Measurements from ENCODE around the gene NPTX2.

NPTX2 gene

DNA sequence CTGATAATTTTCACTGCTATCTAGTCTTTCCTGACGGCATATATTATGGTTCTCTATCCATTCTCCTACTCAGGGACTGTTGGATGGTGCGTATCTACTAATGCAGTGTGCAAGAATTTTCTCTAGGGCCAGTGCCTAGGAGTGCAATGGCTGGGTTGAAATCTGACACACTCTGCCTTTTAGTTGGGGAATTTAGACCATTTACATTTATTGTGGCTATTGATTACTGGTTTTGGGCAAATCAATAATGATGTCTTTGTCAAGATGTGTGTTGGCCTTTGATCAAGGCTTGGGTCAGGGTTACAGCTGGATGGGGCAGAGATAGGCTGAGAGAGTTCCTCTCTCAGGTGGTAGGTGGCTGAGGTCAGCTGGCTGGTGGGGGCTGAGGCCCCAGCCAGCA lies 21.8 kb downstream of the NPTX2 start:
- no peak overlapping the region for H3K4me3 ChIP-seq (ENCODE audit: low read length)
- no peaks in the 10 kb centered on the region for H3K36me3 ChIP-seq (ENCODE audit: insufficient read depth, low read length)
- no peaks in the 10 kb centered on the region for H3K4me1 ChIP-seq (ENCODE audit: control insufficient read depth, insufficient read depth, low read length)
- H3K4me2 ChIP-seq (ENCODE audit: low read length): no peak overlapping the region
- no peaks in the 10 kb centered on the region for H3K27me3 ChIP-seq (ENCODE audit: control insufficient read depth, insufficient read depth, low read length)
- no peak overlapping the region for H3K9ac ChIP-seq (ENCODE audit: low read depth, low read length)
- H3K9me3 ChIP-seq (replicated peaks; ENCODE audit: low read length): no peaks in the 10 kb centered on the region

DNA sequence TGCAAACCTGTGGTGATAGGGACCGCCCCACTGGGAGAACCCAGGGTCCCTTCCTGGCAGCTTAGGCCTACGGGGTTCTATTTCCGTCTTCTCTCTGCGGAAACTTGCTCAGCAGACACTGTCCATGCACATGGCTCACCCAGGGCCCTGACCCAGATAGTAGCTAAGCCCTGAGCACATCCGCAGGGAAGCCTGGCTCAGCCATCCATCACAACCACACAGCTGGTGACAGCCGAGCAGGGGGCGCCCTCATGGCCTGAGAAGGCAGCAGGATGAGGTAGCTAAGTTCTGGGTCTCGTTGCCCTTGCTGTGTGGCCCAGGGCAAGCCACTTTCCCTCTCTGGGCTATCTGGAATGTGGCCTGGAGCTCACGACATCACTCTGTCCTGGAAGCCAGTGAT lies 23.3 kb downstream of the NPTX2 start:
- H3K4me3 ChIP-seq (ENCODE audit: low read length): no peak overlapping the region
- H3K4me2 ChIP-seq (ENCODE audit: low read length): no peak overlapping the region
- H3K9me3 ChIP-seq (replicated peaks; ENCODE audit: low read length): no peaks in the 10 kb centered on the region
- no peaks in the 10 kb centered on the region for H3K27me3 ChIP-seq (ENCODE audit: control insufficient read depth, insufficient read depth, low read length)
- no peak overlapping the region for H3K9ac ChIP-seq (ENCODE audit: low read depth, low read length)
- H3K36me3 ChIP-seq (ENCODE audit: insufficient read depth, low read length): no peaks in the 10 kb centered on the region
- no peaks in the 10 kb centered on the region for H3K4me1 ChIP-seq (ENCODE audit: control insufficient read depth, insufficient read depth, low read length)

DNA sequence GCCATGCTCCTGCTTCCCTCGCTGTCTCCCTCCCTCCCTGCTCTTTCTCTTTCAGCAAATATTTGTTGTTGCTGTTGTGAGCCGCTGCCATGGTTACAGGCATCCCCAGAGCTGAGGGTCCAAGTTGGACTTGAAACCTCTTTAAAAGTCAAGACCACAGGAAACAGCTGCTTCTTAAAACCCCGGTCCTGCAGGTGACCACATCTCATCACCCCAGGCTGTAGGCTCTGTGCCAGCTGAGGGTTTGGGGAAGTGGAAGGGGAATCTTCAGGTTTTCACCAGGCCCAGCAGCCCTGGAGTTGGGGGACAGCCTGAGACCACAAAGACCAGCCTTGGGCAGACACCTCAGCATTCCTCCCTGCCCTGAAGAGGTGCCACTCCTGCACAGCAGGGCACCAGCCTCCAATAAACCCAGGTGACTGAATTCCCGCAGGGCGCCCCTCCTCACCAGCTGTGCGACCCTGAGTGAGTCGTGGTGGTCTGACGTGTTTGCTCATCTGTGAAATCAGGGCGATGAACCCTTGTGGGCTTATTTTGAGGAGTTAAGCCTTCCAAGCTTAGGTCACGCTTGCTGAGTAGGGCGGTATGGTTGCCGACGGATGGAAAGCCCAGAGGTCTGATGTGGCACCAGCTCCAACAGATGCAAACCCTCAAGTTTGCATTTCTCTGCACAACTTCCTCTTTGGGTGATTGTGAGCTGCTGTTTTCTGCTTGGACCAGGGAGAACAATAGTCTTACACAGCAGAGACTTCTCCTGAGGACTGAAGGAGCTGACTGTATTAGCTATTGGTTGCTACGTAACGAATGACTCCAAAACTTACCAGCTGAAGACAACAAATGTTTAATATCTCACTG lies 24.8 kb downstream of the NPTX2 start:
- Histone ChIP-seq H3K36me3 (ENCODE audit: insufficient read depth, low read length) (no peaks in the 10 kb centered on the region), H3K9me3 (replicated peaks; ENCODE audit: low read length) (no peaks in the 10 kb centered on the region), H3K9ac (ENCODE audit: low read depth, low read length) (no peak overlapping the region), H3K27me3 (ENCODE audit: control insufficient read depth, insufficient read depth, low read length) (no peaks in the 10 kb centered on the region), H3K4me1 (ENCODE audit: control insufficient read depth, insufficient read depth, low read length) (no peaks in the 10 kb centered on the region), H3K4me2 (ENCODE audit: low read length) (no peak overlapping the region), H3K4me3 (ENCODE audit: low read length) (no peak overlapping the region)

DNA sequence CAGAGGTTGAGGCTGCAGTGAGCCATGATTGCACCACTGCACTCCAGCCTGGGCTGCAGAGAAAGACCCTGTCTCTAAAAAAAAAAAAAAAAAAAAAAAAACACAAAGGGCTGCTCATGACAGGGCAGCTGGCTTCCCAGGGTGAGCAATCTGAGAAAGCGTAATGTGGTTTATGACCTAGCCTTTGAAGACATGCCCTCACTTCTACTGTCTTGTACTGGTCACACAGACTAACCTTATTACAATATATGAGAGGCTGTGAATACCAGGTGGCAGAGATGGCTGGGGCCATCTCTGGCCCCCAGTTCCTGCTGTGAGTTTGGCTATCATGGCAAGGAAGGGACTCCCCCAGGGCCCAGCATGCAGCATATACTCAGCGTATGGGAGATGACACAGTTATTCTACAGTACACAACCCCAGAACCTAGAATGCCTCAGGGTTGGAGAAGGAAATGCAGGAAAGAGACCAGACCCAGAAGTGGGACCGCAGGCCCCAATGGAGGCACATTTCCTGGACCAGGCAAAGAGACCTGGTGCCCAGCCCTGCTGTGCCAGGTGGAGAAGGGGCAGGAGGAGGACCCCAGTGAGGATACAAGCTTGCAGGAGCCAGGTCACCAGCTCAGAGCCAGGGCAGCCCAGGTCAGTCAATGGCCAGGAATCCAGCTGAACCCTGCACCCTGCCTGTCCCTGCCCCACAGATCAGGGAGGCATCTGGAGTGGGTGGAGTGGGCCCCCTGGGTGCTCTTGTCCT lies 26.3 kb downstream of the NPTX2 start:
- no peak overlapping the region for H3K4me3 ChIP-seq (ENCODE audit: low read length)
- H3K9ac ChIP-seq (ENCODE audit: low read depth, low read length): no peak overlapping the region
- H3K4me2 ChIP-seq (ENCODE audit: low read length): no peak overlapping the region
- H3K4me1 ChIP-seq (ENCODE audit: control insufficient read depth, insufficient read depth, low read length): no peaks in the 10 kb centered on the region
- no peaks in the 10 kb centered on the region for H3K9me3 ChIP-seq (replicated peaks; ENCODE audit: low read length)
- H3K27me3 ChIP-seq (ENCODE audit: control insufficient read depth, insufficient read depth, low read length): no peaks in the 10 kb centered on the region
- no peaks in the 10 kb centered on the region for H3K36me3 ChIP-seq (ENCODE audit: insufficient read depth, low read length)

DNA sequence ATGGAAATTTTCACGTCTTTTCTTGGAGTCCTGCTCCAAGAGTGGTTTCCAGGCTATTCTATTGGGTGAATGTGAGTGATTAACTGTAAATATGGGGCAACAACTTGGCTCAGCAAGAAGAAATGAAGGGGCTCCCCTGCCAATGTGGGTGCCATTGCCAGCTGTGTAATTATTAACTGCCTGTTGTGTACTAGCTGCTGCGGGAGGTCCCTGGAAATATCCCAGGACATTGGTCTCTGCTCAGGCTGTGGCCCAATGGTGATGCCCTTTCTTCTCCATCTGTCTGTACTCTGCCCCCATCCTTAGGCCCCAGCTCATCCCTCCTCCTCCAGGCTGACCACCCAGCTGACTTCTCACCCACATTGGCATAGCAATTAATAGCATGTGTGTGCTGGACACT lies 29.4 kb downstream of the NPTX2 start:
- peaks cover 4% of the 10 kb centered on the region for H3K27me3 ChIP-seq (ENCODE audit: control insufficient read depth, insufficient read depth, low read length)
- H3K36me3 ChIP-seq (ENCODE audit: insufficient read depth, low read length): no peaks in the 10 kb centered on the region
- H3K4me2 ChIP-seq (ENCODE audit: low read length): no peak overlapping the region
- H3K4me1 ChIP-seq (ENCODE audit: control insufficient read depth, insufficient read depth, low read length): no peaks in the 10 kb centered on the region
- no peaks in the 10 kb centered on the region for H3K9me3 ChIP-seq (replicated peaks; ENCODE audit: low read length)
- H3K9ac ChIP-seq (ENCODE audit: low read depth, low read length): no peak overlapping the region
- no peak overlapping the region for H3K4me3 ChIP-seq (ENCODE audit: low read length)

DNA sequence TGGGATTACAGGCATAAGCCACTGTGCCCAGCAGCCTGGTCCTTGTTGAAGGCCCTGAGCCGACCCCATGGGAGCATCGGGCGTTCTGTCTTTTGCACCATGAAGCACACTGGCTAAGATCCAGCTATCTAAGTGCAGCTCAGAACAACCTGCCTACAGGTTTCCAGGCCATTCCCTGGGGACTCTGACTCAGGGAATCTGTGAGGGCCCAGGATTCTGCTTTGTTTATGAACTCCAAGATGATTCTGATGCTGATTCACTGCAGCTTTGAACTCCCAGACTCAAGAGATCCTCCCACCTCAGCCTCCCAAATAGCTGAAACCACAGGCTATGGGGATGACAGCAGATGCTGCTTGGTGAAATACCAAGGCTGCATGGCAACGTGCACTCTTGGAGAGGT lies 30.2 kb downstream of the NPTX2 start:
- Histone ChIP-seq H3K36me3 (ENCODE audit: insufficient read depth, low read length) (no peaks in the 10 kb centered on the region), H3K27me3 (ENCODE audit: control insufficient read depth, insufficient read depth, low read length) (peaks cover 4% of the 10 kb centered on the region), H3K9ac (ENCODE audit: low read depth, low read length) (no peak overlapping the region), H3K9me3 (replicated peaks; ENCODE audit: low read length) (no peaks in the 10 kb centered on the region), H3K4me2 (ENCODE audit: low read length) (no peak overlapping the region), H3K4me3 (ENCODE audit: low read length) (no peak overlapping the region), H3K4me1 (ENCODE audit: control insufficient read depth, insufficient read depth, low read length) (no peaks in the 10 kb centered on the region)

DNA sequence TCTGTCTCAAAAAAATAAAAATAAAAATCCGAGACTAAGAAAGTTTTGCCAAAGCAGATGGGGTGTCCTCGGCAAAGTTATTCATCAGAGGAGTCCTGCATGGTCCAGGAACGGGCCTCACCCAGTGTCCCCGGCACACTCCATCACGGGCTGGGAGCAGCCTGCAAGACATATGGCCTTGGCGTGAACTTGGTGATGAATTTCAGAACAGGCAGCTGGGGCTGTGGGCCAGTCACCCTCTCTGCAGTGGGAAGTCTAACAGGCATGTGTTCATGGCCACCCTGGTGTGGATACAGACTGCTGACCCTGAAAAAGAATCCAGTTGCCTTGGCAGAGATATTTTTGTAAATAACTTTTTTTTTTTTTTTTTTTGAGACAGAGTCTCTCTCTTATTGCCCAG lies 34.7 kb downstream of the NPTX2 start:
- no peaks in the 10 kb centered on the region for H3K36me3 ChIP-seq (ENCODE audit: insufficient read depth, low read length)
- peaks cover 4% of the 10 kb centered on the region for H3K27me3 ChIP-seq (ENCODE audit: control insufficient read depth, insufficient read depth, low read length)
- no peak overlapping the region for H3K4me2 ChIP-seq (ENCODE audit: low read length)
- no peak overlapping the region for H3K9ac ChIP-seq (ENCODE audit: low read depth, low read length)
- no peaks in the 10 kb centered on the region for H3K4me1 ChIP-seq (ENCODE audit: control insufficient read depth, insufficient read depth, low read length)
- no peaks in the 10 kb centered on the region for H3K9me3 ChIP-seq (replicated peaks; ENCODE audit: low read length)
- H3K4me3 ChIP-seq (ENCODE audit: low read length): no peak overlapping the region

DNA sequence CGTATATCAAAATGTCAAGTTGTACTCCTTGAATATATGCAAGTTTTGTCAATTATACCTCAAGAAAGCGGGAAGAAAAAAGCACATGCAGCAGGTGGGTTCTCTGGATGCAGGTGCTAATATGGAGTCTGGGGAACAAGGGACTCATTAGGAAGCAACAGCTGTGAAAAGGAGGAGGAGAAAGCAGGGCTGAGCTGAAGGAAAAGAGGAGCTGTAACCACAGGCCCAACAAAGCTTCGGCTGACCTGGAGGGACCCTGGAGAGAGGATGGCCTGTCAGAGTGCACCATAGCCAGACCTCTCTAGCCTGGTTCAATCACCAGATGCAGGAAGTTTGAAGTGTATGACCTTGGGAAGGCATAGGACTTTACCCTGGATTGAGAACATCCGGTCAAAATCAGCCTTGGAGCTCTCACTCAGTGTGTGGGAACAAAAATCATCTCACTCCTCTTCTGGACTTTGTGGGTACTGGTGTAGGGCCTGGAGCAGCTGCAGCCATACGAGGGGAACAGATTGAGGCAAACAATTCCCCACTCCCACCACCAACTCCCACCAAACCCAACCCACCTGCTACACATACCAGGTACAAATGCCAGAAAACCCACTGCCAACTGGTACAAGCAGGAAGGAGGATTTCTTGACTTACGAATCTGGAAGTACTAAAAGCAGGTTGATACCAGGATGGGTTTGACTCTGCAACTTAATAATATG lies 36.7 kb downstream of the NPTX2 start:
- Histone ChIP-seq H3K9ac (ENCODE audit: low read depth, low read length) (no peak overlapping the region), H3K36me3 (ENCODE audit: insufficient read depth, low read length) (no peaks in the 10 kb centered on the region), H3K4me2 (ENCODE audit: low read length) (no peak overlapping the region), H3K4me1 (ENCODE audit: control insufficient read depth, insufficient read depth, low read length) (no peaks in the 10 kb centered on the region), H3K27me3 (ENCODE audit: control insufficient read depth, insufficient read depth, low read length) (peaks cover 4% of the 10 kb centered on the region), H3K9me3 (replicated peaks; ENCODE audit: low read length) (no peaks in the 10 kb centered on the region), H3K4me3 (ENCODE audit: low read length) (no peak overlapping the region)

DNA sequence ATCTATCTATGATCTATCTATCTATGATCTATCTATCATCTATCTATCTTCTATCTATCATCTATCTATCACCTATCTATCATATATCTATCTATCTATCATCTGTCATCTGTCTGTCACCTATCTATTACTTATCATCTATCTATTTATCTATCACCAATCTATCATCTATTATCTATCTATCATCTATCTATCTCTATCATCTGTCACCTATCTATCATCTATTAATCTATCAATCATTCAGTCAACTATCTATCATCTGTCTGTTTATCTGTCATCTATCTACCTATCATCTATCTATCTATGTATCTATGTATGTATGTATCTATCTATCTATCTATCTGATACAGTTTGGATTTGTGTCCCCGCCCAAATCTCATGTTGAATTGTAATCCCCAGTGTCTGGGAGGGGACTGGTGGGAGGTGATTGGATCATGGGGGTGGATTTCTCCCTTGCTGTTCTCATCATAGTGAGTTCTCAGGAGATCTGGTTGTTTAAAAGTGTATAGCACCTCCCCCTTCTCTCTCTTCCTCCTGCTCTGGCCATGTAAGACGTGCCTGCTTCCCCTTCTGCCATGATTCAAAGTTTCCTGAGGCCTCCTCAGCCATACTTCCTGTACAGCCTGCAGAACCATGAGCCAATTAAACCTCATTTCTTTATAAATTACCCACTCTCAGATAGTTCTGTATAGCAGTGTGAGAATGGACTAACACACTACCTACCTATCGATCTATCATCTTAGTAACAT lies 37.6 kb downstream of the NPTX2 start:
- no peaks in the 10 kb centered on the region for H3K36me3 ChIP-seq (ENCODE audit: insufficient read depth, low read length)
- no peaks in the 10 kb centered on the region for H3K4me1 ChIP-seq (ENCODE audit: control insufficient read depth, insufficient read depth, low read length)
- peaks cover 4% of the 10 kb centered on the region for H3K27me3 ChIP-seq (ENCODE audit: control insufficient read depth, insufficient read depth, low read length)
- no peak overlapping the region for H3K4me3 ChIP-seq (ENCODE audit: low read length)
- H3K9me3 ChIP-seq (replicated peaks; ENCODE audit: low read length): no peaks in the 10 kb centered on the region
- H3K9ac ChIP-seq (ENCODE audit: low read depth, low read length): no peak overlapping the region
- no peak overlapping the region for H3K4me2 ChIP-seq (ENCODE audit: low read length)

DNA sequence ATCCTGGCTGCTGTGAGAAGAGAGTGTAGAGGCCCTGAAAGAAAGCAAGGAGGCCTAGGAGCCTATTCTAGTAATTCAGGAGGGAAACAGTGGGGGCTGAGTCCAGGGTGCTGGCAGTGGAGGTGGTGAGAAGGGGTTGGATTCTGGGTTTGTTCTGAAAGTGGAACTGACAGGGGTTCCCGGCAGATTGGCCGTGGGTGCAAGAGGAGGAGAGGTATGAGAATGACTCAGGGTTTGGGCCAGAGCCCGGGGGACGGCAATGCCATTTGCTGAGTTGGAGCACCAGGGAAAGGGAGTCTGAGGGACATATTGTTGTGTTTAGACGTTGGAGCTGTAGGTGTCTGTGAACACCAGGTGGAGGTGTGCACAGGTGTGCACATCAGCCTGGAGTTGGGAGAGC lies 38.5 kb downstream of the NPTX2 start:
- peaks cover 3% of the 10 kb centered on the region for H3K27me3 ChIP-seq (ENCODE audit: control insufficient read depth, insufficient read depth, low read length)
- H3K4me2 ChIP-seq (ENCODE audit: low read length): no peak overlapping the region
- no peaks in the 10 kb centered on the region for H3K9me3 ChIP-seq (replicated peaks; ENCODE audit: low read length)
- no peak overlapping the region for H3K9ac ChIP-seq (ENCODE audit: low read depth, low read length)
- no peaks in the 10 kb centered on the region for H3K36me3 ChIP-seq (ENCODE audit: insufficient read depth, low read length)
- no peaks in the 10 kb centered on the region for H3K4me1 ChIP-seq (ENCODE audit: control insufficient read depth, insufficient read depth, low read length)
- H3K4me3 ChIP-seq (ENCODE audit: low read length): no peak overlapping the region

DNA sequence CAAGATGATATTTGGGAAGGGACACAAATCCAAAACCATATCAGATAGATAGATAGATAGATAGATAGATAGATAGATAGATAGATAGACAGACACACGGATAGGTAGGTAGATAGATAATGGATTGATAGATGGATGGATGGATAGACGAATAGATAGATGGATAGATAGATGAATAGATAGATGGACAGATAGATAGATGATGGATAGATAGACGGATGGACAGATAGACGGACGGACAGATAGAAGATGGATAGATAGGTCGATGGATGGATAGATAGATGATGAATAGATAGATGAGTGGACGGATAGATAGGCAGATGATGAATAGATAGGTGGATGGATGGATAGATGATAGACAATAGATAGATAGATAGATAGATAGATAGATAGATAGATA lies 39.8 kb downstream of the NPTX2 start:
- H3K4me1 ChIP-seq (ENCODE audit: control insufficient read depth, insufficient read depth, low read length): no peaks in the 10 kb centered on the region
- H3K9me3 ChIP-seq (replicated peaks; ENCODE audit: low read length): no peaks in the 10 kb centered on the region
- H3K9ac ChIP-seq (ENCODE audit: low read depth, low read length): no peak overlapping the region
- no peak overlapping the region for H3K4me3 ChIP-seq (ENCODE audit: low read length)
- H3K27me3 ChIP-seq (ENCODE audit: control insufficient read depth, insufficient read depth, low read length): no peaks in the 10 kb centered on the region
- H3K36me3 ChIP-seq (ENCODE audit: insufficient read depth, low read length): no peaks in the 10 kb centered on the region
- H3K4me2 ChIP-seq (ENCODE audit: low read length): no peak overlapping the region

Data from skeletal muscle satellite cell (primary cell).